Pancreas (tissue), 10 donors: ENCODE data around the gene FAT2. TPM values are rescaled to one million over a fixed set of nuclear protein-coding genes. Genes with fewer than 3 reads are reported as not detected.
"Not testable (repeated sequence)": the region's sequence is repeated elsewhere in the genome, so short reads cannot be mapped to it uniquely, and the experiment has no call there.

ENCODE experiments used
- ATAC-seq, 4 donors: fragments of 200-7000 bp; cut with Tn5 transposase; one replicate each; pipeline versions ENCODE4 v1.8.0 to v1.9.1; 2020; ENCODE audit warnings: mild to moderate bottlenecking in 4 of 4, moderate library complexity in 4 of 4
- DNase-seq, 6 donors: peaks; one replicate each; pipeline ENCODE4 v3.0.0-alpha.2; 2020
- FAIRE-seq: peaks from 2 replicates; lab custom pipeline; 2012; peaks lifted over from hg19 to GRCh38; lab: Jason Lieb, UNC
- H3K27ac ChIP-seq, 4 donors: fragments of 200-600 bp; sonication (generic); 1 replicate in 3 of 4; 2 replicates in 1 of 4; pipeline versions ENCODE4 v1.5.0 to v1.8.0; 2020
- H3K27me3 ChIP-seq, 4 donors: fragments of 200-600 bp; one replicate each; pipeline ENCODE4 v1.8.0; 2021
- H3K36me3 ChIP-seq, 3 donors: fragments of 200-600 bp; sonication (generic) in 1 of 3; one replicate each; pipeline versions ENCODE4 v1.5.0 to v1.8.0; 2020 to 2021
- H3K4me1 ChIP-seq, 3 donors: fragments of 200-600 bp; one replicate each; pipeline ENCODE4 v1.8.0; 2021
- H3K4me3 ChIP-seq, 4 donors: fragments of 200-600 bp; sonication (generic) in 2 of 4; one replicate each; pipeline versions ENCODE4 v1.5.0 to v1.8.0; 2020 to 2021
- H3K9me3 ChIP-seq, 4 donors: fragments of 200-600 bp; one replicate each; pipeline ENCODE4 v1.8.0; 2021
- CTCF ChIP-seq, 4 donors: fragments of 200-600 bp; sonication (generic) in 3 of 4; IDR thresholded peaks; one replicate each; pipeline versions ENCODE4 v1.5.0 to v1.8.0; 2021; ENCODE audit warnings: antibody characterized with exemption in 4 of 4
- WGBS, 2 donors: extraction: QIAGEN DNeasy Blood & Tissue Kit; methylation state at CpG; one replicate each; pipeline ENCODE4 v1.1.7; 2013; 5-methylcytosine and 5-hydroxymethylcytosine counted together
- intact Hi-C, 3 donors: fragments of 100-400 bp; cut with DNase I; formaldehyde crosslinking; loops; one replicate each; pipeline versions ENCODE4 v1.11.1 to v1.14.2; 2022
- polyA plus RNA-seq, 2 donors: library from polyadenylated mRNA; stranded (reverse); fragments of 200-250 nt; gene quantifications; one replicate each; pipeline ENCODE4 v1.2.3, GENCODE V29; 2013
- total RNA-seq, 6 donors: library from RNA; stranded (reverse); fragmentation: NEBNext Ultra II Directional in 4 of 6; extraction: Animal tissue kit (Norgen Biotek cat#: 25700) in 4 of 6; gene quantifications; one replicate each; pipeline versions ENCODE4 v1.2.1 to v1.2.4, GENCODE V29; 2021 to 2023
- donor health status: healthy with polysubstance abuse.
- donor health status: DM: no; HTN: no; CAD: no; lungs with moderate emphysema.
- donor health status: DM: no; HTN: no; CAD: no.
- donor health status: control.
- donor health status: control.
- donor health status: Bipolar disorder and iron deficiency.
- donor health status: DM: yes; HTN: yes; CAD: no.
- donor health status: DM: no; HTN: no; CAD: no.
- donor health status: DM: no; HTN: no; CAD: no.
- donor health status: DM: yes; HTN: yes; CAD: no.

Gene FAT2
- total and polyA plus RNA-seq, 8 donors = under 0.01 to 0.06 (median 0.03) TPM; not detected in 4

- no peaks in the 10 kb centered on the region for H3K36me3 ChIP-seq
- no peaks in the 10 kb centered on the region for H3K4me1 ChIP-seq
- H3K27ac ChIP-seq = no peak overlapping the region
- H3K27me3 ChIP-seq = no peaks in the 10 kb centered on the region
- H3K4me3 ChIP-seq = no peak overlapping the region
- WGBS, 2 donors = 10 to 28% methylated on average over 10 of the region's 10 CpGs
- no peaks in the 10 kb centered on the region for H3K9me3 ChIP-seq
- FAIRE-seq = no peak
- DNase-seq = peak in 3 of 6 donors; percentile 19 to 65 (median 31)
- TF ChIP-seq CTCF (IDR thresholded peaks at IDR 0.05) = no peak
- ATAC-seq = peak; percentile 21 to 55 (median 43)
- intact Hi-C loops = no loop called here
These were observed 1.8 kb upstream of the FAT2 start for GRCh38 chr5:151592855-151593408.

GRCh38 chr5:151589878-151590570 lies 1.1 kb downstream of the FAT2 start:
- Histone ChIP-seq H3K36me3 (no peaks in the 10 kb centered on the region), H3K4me1 (no peaks in the 10 kb centered on the region), H3K27me3 (no peaks in the 10 kb centered on the region), H3K4me3 (no peak overlapping the region), H3K27ac (no peak overlapping the region), H3K9me3 (no peaks in the 10 kb centered on the region)
- ATAC-seq (peak in 1 of 4 donors; percentile 20), FAIRE-seq (no peak), DNase-seq (no peak)
- TF ChIP-seq CTCF (IDR thresholded peaks at IDR 0.05) = no peak
- intact Hi-C loops = no loop called here
- WGBS, 2 donors = 69 to 71% methylated on average over 6 of the region's 6 CpGs

- 83 to 92% methylated on average over 5 of the region's 5 CpGs for WGBS, 2 donors
- H3K27me3 ChIP-seq = no peaks in the 10 kb centered on the region
- DNase-seq (no peak), FAIRE-seq (no peak), ATAC-seq (no peak)
- H3K4me1 ChIP-seq = no peaks in the 10 kb centered on the region
- TF ChIP-seq CTCF (IDR thresholded peaks at IDR 0.05) = no peak
- no peaks in the 10 kb centered on the region for H3K36me3 ChIP-seq
- no peaks in the 10 kb centered on the region for H3K9me3 ChIP-seq
- no peak overlapping the region for H3K4me3 ChIP-seq
- intact Hi-C loops = no loop called here
- no peak overlapping the region for H3K27ac ChIP-seq
These were observed 3.2 kb downstream of the FAT2 start for GRCh38 chr5:151587796-151588555.

GRCh38 chr5:151585970-151586369 lies 5.2 kb downstream of the FAT2 start:
- intact Hi-C loops = no loop called here
- no peak for TF ChIP-seq CTCF (IDR thresholded peaks at IDR 0.05)
- no peak overlapping the region for H3K27ac ChIP-seq

GRCh38 chr5:151585344-151585743 lies 5.8 kb downstream of the FAT2 start:
- H3K27me3 ChIP-seq, H3K36me3 ChIP-seq, FAIRE-seq, ATAC-seq, DNase-seq, H3K9me3 ChIP-seq, H3K4me1 ChIP-seq, intact Hi-C loops, H3K27ac ChIP-seq, H3K4me3 ChIP-seq: not testable (repeated sequence)
- WGBS, 2 donors = 55 to 66% methylated on average over 4 of the region's 4 CpGs

More at GRCh38 chr5:151585970-151586369, 5.2 kb downstream of the FAT2 start:
- Histone ChIP-seq H3K36me3 (no peaks in the 10 kb centered on the region), H3K9me3 (no peaks in the 10 kb centered on the region), H3K4me1 (no peaks in the 10 kb centered on the region), H3K4me3 (no peak overlapping the region), H3K27me3 (no peaks in the 10 kb centered on the region)
- no peak for FAIRE-seq
- ATAC-seq = peak in 1 of 4 donors; percentile 31
- DNase-seq = no peak
- WGBS, 2 donors = 71 to 78% methylated on average over 10 of the region's 10 CpGs
